Activated naive CD8-positive, alpha-beta T cell treated with anti-CD3 and anti-CD28 coated beads, Interleukin-2, amount 10 ng/mL, durations not matched to agents 7 days and 5 days (primary cell): ENCODE data around the gene TBX19. TPM values are rescaled to one million over a fixed set of nuclear protein-coding genes. Genes with fewer than 3 reads are reported as not detected.
A peak's percentile ranks its signal among the peaks of the same experiment; 100 is the strongest.

Experiments used
- ATAC-seq: fragments of 150-1000 bp; cut with Tn5 transposase; one replicate; pipeline ENCODE4 v1.10.0; 2021; ENCODE audit warnings: low read depth, moderate library complexity
- POLR2A ChIA-PET: fragments of 350-600 bp; sonication (Branson Sonifier 250); formaldehyde crosslinking; loops from one replicate; lab custom pipeline; 2021; ENCODE audit warnings: antibody characterized with exemption; lab: Charles Lee
- DNase-seq: peaks from one replicate; pipeline ENCODE4 v3.0.0; 2021
- H3K27ac Mint-ChIP-seq: one replicate; pipeline ENCODE4 v1.8.0; 2022; ENCODE audit warnings: mild to moderate bottlenecking, mixed read lengths
- H3K27me3 Mint-ChIP-seq: one replicate; pipeline ENCODE4 v1.8.0; 2022; ENCODE audit warnings: mild to moderate bottlenecking, moderate library complexity, mixed read lengths
- H3K36me3 Mint-ChIP-seq: one replicate; pipeline ENCODE4 v1.8.0; 2021; ENCODE audit warnings: mild to moderate bottlenecking, mixed read lengths
- H3K4me1 Mint-ChIP-seq: one replicate; pipeline ENCODE4 v1.8.0; 2021; ENCODE audit warnings: mixed read lengths
- H3K4me3 Mint-ChIP-seq: one replicate; pipeline ENCODE4 v1.8.0; 2022; ENCODE audit warnings: mild to moderate bottlenecking, moderate library complexity, mixed read lengths
- H3K9me3 Mint-ChIP-seq: one replicate; pipeline ENCODE4 v1.8.0; 2021; ENCODE audit warnings: mixed read lengths
- total RNA-seq, 2 experiments: library from RNA; stranded (reverse); gene quantifications; one replicate each; pipeline ENCODE4 v1.2.3, GENCODE V29; 2021

The TBX19 gene
- 1 to 10 TPM; 2.6 to 3.2 TPM for total RNA-seq

GRCh38 chr1:168280296-168280927, at the start of gene TBX19:
Gene TBX19, plus strand, starts transcription at chr1:168280877. Its CDS starts 214 bp downstream, at chr1:168281091.
- Mint-ChIP-seq H3K4me3 (no peak within 1 kb of the TSS), H3K27ac (no peak within 1 kb of the TSS), H3K36me3 (peaks cover 6% of the 10 kb centered on the region), H3K27me3 (no peaks in the 10 kb centered on the region), H3K9me3 (peaks cover 2% of the 10 kb centered on the region), H3K4me1 (peaks cover 3% of the 10 kb centered on the region)
- POLR2A ChIA-PET = no interaction called here
- no peak for DNase-seq
- ATAC-seq = no peak

GRCh38 chr1:168234846-168235547, 45.7 kb upstream of the TBX19 start:
- no peaks in the 10 kb centered on the region for H3K27me3 Mint-ChIP-seq
- H3K4me1 Mint-ChIP-seq = peaks cover 28% of the 10 kb centered on the region
- H3K4me3 Mint-ChIP-seq = no peak overlapping the region
- ATAC-seq (peak; percentile 91), DNase-seq (no peak)
- H3K27ac Mint-ChIP-seq = no peak overlapping the region
- POLR2A ChIA-PET = interaction anchor here (0.5 to 2.6 kb wide), 4 partner anchors 9 to 128 kb away, joined by 3 to 18 read pairs (median 4); partner anchors contain the start of gene SFT2D2
- H3K36me3 Mint-ChIP-seq = peaks cover 41% of the 10 kb centered on the region
- no peaks in the 10 kb centered on the region for H3K9me3 Mint-ChIP-seq

- POLR2A ChIA-PET = interaction anchor here (0.5 to 2.6 kb wide), 3 partner anchors 9 to 127 kb away, joined by 3 to 18 read pairs (median 3); partner anchors contain the start of gene SFT2D2
- H3K36me3 Mint-ChIP-seq = peaks cover 46% of the 10 kb centered on the region
- no peak for DNase-seq
- H3K4me1 Mint-ChIP-seq = peaks cover 28% of the 10 kb centered on the region
- H3K9me3 Mint-ChIP-seq = no peaks in the 10 kb centered on the region
- no peak overlapping the region for H3K27ac Mint-ChIP-seq
- no peak overlapping the region for H3K4me3 Mint-ChIP-seq
- peak; percentile 28 for ATAC-seq
- no peaks in the 10 kb centered on the region for H3K27me3 Mint-ChIP-seq
Observed at GRCh38 chr1:168235548-168235885, 45.2 kb upstream of the TBX19 start.

- Mint-ChIP-seq H3K4me1 (peaks cover 28% of the 10 kb centered on the region), H3K9me3 (no peaks in the 10 kb centered on the region), H3K4me3 (no peak overlapping the region), H3K36me3 (peaks cover 50% of the 10 kb centered on the region), H3K27me3 (no peaks in the 10 kb centered on the region), H3K27ac (no peak overlapping the region)
- DNase-seq (no peak), ATAC-seq (no peak)
- POLR2A ChIA-PET = interaction anchor here (0.5 to 2.6 kb wide), 3 partner anchors 10 to 127 kb away, joined by 3 to 18 read pairs (median 3); partner anchors contain the start of gene SFT2D2
Observed at GRCh38 chr1:168235937-168236336, 44.7 kb upstream of the TBX19 start.

GRCh38 chr1:168236836-168237611, 43.7 kb upstream of the TBX19 start:
- no peak overlapping the region for H3K4me3 Mint-ChIP-seq
- H3K4me1 Mint-ChIP-seq = peaks cover 28% of the 10 kb centered on the region
- peaks cover 57% of the 10 kb centered on the region for H3K36me3 Mint-ChIP-seq
- POLR2A ChIA-PET = interaction anchor here (1.6 kb wide), 1 partner anchor 11 kb away, joined by 4 read pairs; the partner anchor contains the start of gene SFT2D2
- H3K27ac Mint-ChIP-seq = peak overlapping the region; percentile 24
- DNase-seq (no peak), ATAC-seq (no peak)
- H3K27me3 Mint-ChIP-seq = no peaks in the 10 kb centered on the region
- no peaks in the 10 kb centered on the region for H3K9me3 Mint-ChIP-seq

- no peak for DNase-seq
- Mint-ChIP-seq H3K4me1 (peaks cover 26% of the 10 kb centered on the region), H3K4me3 (no peak overlapping the region), H3K9me3 (peaks cover 2% of the 10 kb centered on the region), H3K27ac (no peak overlapping the region), H3K27me3 (no peaks in the 10 kb centered on the region), H3K36me3 (peaks cover 75% of the 10 kb centered on the region)
- ATAC-seq = no peak
- POLR2A ChIA-PET = no interaction called here
Observed at GRCh38 chr1:168243198-168243597, 37.5 kb upstream of the TBX19 start.

GRCh38 chr1:168243636-168244212, 37.0 kb upstream of the TBX19 start:
- Mint-ChIP-seq H3K27ac (peak overlapping the region; percentile 76), H3K4me3 (peak overlapping the region; percentile 35)
- POLR2A ChIA-PET = no interaction called here

GRCh38 chr1:168245042-168245441, 35.6 kb upstream of the TBX19 start:
- Mint-ChIP-seq H3K27me3 (no peaks in the 10 kb centered on the region), H3K27ac (no peak overlapping the region), H3K4me3 (no peak overlapping the region), H3K36me3 (peaks cover 78% of the 10 kb centered on the region), H3K4me1 (peaks cover 26% of the 10 kb centered on the region), H3K9me3 (peaks cover 2% of the 10 kb centered on the region)
- POLR2A ChIA-PET = no interaction called here
- ATAC-seq (no peak), DNase-seq (no peak)

More at GRCh38 chr1:168243636-168244212, 37.0 kb upstream of the TBX19 start:
- peaks cover 78% of the 10 kb centered on the region for H3K36me3 Mint-ChIP-seq
- no peak for DNase-seq
- peak; percentile 75 for ATAC-seq
- no peaks in the 10 kb centered on the region for H3K27me3 Mint-ChIP-seq
- H3K9me3 Mint-ChIP-seq = peaks cover 2% of the 10 kb centered on the region
- H3K4me1 Mint-ChIP-seq = peaks cover 26% of the 10 kb centered on the region

GRCh38 chr1:168246506-168246905, 34.2 kb upstream of the TBX19 start:
- Mint-ChIP-seq H3K4me3 (no peak overlapping the region), H3K36me3 (peaks cover 75% of the 10 kb centered on the region), H3K27me3 (no peaks in the 10 kb centered on the region), H3K9me3 (peaks cover 2% of the 10 kb centered on the region), H3K27ac (no peak overlapping the region), H3K4me1 (peaks cover 26% of the 10 kb centered on the region)
- ATAC-seq = no peak
- no peak for DNase-seq
- POLR2A ChIA-PET = no interaction called here

- DNase-seq = no peak
- peaks cover 16% of the 10 kb centered on the region for H3K9me3 Mint-ChIP-seq
- ATAC-seq = no peak
- H3K4me3 Mint-ChIP-seq = no peak overlapping the region
- H3K36me3 Mint-ChIP-seq = peaks cover 67% of the 10 kb centered on the region
- H3K27me3 Mint-ChIP-seq = no peaks in the 10 kb centered on the region
- POLR2A ChIA-PET = no interaction called here
- peaks cover 5% of the 10 kb centered on the region for H3K4me1 Mint-ChIP-seq
- no peak overlapping the region for H3K27ac Mint-ChIP-seq
Observed at GRCh38 chr1:168252204-168252733, 28.4 kb upstream of the TBX19 start.

- ATAC-seq (no peak), DNase-seq (no peak)
- Mint-ChIP-seq H3K9me3 (peaks cover 14% of the 10 kb centered on the region), H3K36me3 (peaks cover 57% of the 10 kb centered on the region), H3K4me3 (no peak overlapping the region), H3K4me1 (peaks cover 5% of the 10 kb centered on the region), H3K27me3 (no peaks in the 10 kb centered on the region), H3K27ac (no peak overlapping the region)
- POLR2A ChIA-PET = no interaction called here
Observed at GRCh38 chr1:168256164-168256563, 24.5 kb upstream of the TBX19 start.

GRCh38 chr1:168257397-168257796, 23.3 kb upstream of the TBX19 start:
- no peak for DNase-seq
- ATAC-seq = no peak
- no peak overlapping the region for H3K4me3 Mint-ChIP-seq
- no peaks in the 10 kb centered on the region for H3K27me3 Mint-ChIP-seq
- no peak overlapping the region for H3K27ac Mint-ChIP-seq
- H3K4me1 Mint-ChIP-seq = peaks cover 12% of the 10 kb centered on the region
- POLR2A ChIA-PET = no interaction called here
- peaks cover 14% of the 10 kb centered on the region for H3K9me3 Mint-ChIP-seq
- H3K36me3 Mint-ChIP-seq = peaks cover 60% of the 10 kb centered on the region

GRCh38 chr1:168259567-168259966, 21.1 kb upstream of the TBX19 start:
- no peak overlapping the region for H3K27ac Mint-ChIP-seq
- DNase-seq = no peak
- peaks cover 59% of the 10 kb centered on the region for H3K36me3 Mint-ChIP-seq
- no peaks in the 10 kb centered on the region for H3K27me3 Mint-ChIP-seq
- no peak for ATAC-seq
- H3K4me3 Mint-ChIP-seq = no peak overlapping the region
- peaks cover 18% of the 10 kb centered on the region for H3K9me3 Mint-ChIP-seq
- H3K4me1 Mint-ChIP-seq = peaks cover 10% of the 10 kb centered on the region
- POLR2A ChIA-PET = no interaction called here
